Heart left ventricle (tissue), 16 donors: ENCODE results near the gene NR1H2. TPM values are rescaled to one million over a fixed set of nuclear protein-coding genes. Genes with fewer than 3 reads are reported as not detected.

Experiments
- ATAC-seq, 4 donors: fragments of 200-7000 bp; cut with Tn5 transposase; one replicate each; pipeline ENCODE4 v1.9.1; 2020 to 2022; ENCODE audit warnings: moderate library complexity in 4 of 4, mild to moderate bottlenecking in 3 of 4, moderate number of reproducible peaks in 1 of 4
- DNase-seq, 5 donors: peaks; one replicate each; pipeline ENCODE4 v3.0.0-alpha.2; 2020
- H3K27ac ChIP-seq, 12 donors: fragments of 200-600 bp; sonication (generic) in 4 of 12; one replicate each; pipeline versions ENCODE4 v1.5.0 to v1.8.0; 2016 to 2022; ENCODE audit warnings: mild to moderate bottlenecking in 2 of 12
- H3K27me3 ChIP-seq, 9 donors: fragments of 200-600 bp; sonication (generic) in 2 of 9; one replicate each; pipeline versions ENCODE4 v1.5.1 to v1.8.0; 2016 to 2022; ENCODE audit warnings: mild to moderate bottlenecking in 3 of 9
- H3K36me3 ChIP-seq, 9 donors: fragments of 200-600 bp; sonication (generic) in 2 of 9; one replicate each; pipeline versions ENCODE4 v1.5.0 to v1.8.0; 2018 to 2022; ENCODE audit warnings: mild to moderate bottlenecking in 2 of 9
- H3K4me1 ChIP-seq, 12 donors: fragments of 200-600 bp; sonication (generic) in 4 of 12; one replicate each; pipeline versions ENCODE4 v1.5.0 to v1.8.0; 2016 to 2022; ENCODE audit warnings: mild to moderate bottlenecking in 3 of 12
- H3K4me3 ChIP-seq, 12 donors: fragments of 200-600 bp; sonication (generic) in 4 of 12; one replicate each; pipeline versions ENCODE4 v1.5.0 to v1.8.0; 2017 to 2022; ENCODE audit warnings: mild to moderate bottlenecking in 9 of 12, moderate library complexity in 4 of 12
- H3K9me3 ChIP-seq, 12 donors: fragments of 200-600 bp; sonication (generic) in 4 of 12; one replicate each; pipeline versions ENCODE4 v1.5.0 to v1.8.0; 2016 to 2022; ENCODE audit warnings: mild to moderate bottlenecking in 1 of 12
- CTCF ChIP-seq, 12 donors: fragments of 200-600 bp; sonication (generic) in 4 of 12; IDR thresholded peaks; one replicate each; pipeline versions ENCODE4 v1.5.0 to v1.8.0; 2018 to 2022; ENCODE audit warnings: antibody characterized with exemption in 12 of 12, mild to moderate bottlenecking in 5 of 12
- POLR2A ChIP-seq, 2 donors: fragments of 450-650 bp; IDR thresholded peaks; one replicate each; pipeline ENCODE4 v1.6.1; 2017; ENCODE audit warnings: antibody characterized with exemption in 2 of 2, mild to moderate bottlenecking in 2 of 2, moderate library complexity in 2 of 2
- whole genome bisulfite sequencing, 4 donors: extraction: QIAGEN DNeasy Blood & Tissue Kit in 2 of 4; methylation state at CpG; one replicate each; pipeline versions ENCODE4 v1.1.5 to v1.1.7; 2013 to 2018; 5-methylcytosine and 5-hydroxymethylcytosine counted together
- intact Hi-C, 10 donors: fragments of 100-400 bp; cut with DNase I; formaldehyde crosslinking; loops; one replicate each; pipeline versions ENCODE4 v1.11.1 to v1.14.2; 2022
- polyA plus RNA-seq, 2 donors: library from polyadenylated mRNA; stranded (reverse); fragments of 200-250 nt; gene quantifications; one replicate each; pipeline ENCODE4 v1.2.3, GENCODE V29; 2013
- total RNA-seq, 9 donors: library from RNA; depleted of rRNA in 2 of 9; stranded (reverse); fragments of >200 nt in 2 of 9; fragmentation: NEBNext Ultra II Directional in 3 of 9; extraction: Animal tissue kit (Norgen Biotek cat#: 25700) in 3 of 9; gene quantifications; one replicate each; pipeline versions ENCODE4 v1.1.0 to v1.2.4, GENCODE V29; 2016 to 2023
- donor health status: ischemic (EF 13 %, LVEDD 7.1; RV severe dilation, severe dysfunction).
- donor health status: healthy with polysubstance abuse.
- donor health status: DM: no; HTN: yes; CAD: no.
- donor health status: DM: no; HTN: no; CAD: no.
- donor health status: ischemic (EF 25% LVEDD 6.9; RV normal size, moderate dysfunction).
- donor health status: ischemic (EF 25% LVEDD 5.7; RV mildly dilated, moderate dysfunction).
- donor health status: healthy.
- donor health status: DM: yes; HTN: yes; CAD: no.
- donor health status: ischemic (EF 35%, LVEDD 5.7; RV mildly dilated, moderate dysfunction).
- donor health status: nonischemic (EF 11% LVEDD 7.7; RV severe dilation, severe dysfunction).
- donor health status: DM: yes; HTN: yes; CAD: no.
- donor health status: PGD.
- donor health status: ischemic (EF 29% LVEDD 5.4; RV normal size, mild dysfunction).
- donor health status: nonischemic (EF 23%, LVEDD 6.1; RV moderate dilation, normal function).

NR1H2 gene
- total and polyA plus RNA-seq, 11 donors: 66.2 to 162 (median 91.5) TPM

DNA sequence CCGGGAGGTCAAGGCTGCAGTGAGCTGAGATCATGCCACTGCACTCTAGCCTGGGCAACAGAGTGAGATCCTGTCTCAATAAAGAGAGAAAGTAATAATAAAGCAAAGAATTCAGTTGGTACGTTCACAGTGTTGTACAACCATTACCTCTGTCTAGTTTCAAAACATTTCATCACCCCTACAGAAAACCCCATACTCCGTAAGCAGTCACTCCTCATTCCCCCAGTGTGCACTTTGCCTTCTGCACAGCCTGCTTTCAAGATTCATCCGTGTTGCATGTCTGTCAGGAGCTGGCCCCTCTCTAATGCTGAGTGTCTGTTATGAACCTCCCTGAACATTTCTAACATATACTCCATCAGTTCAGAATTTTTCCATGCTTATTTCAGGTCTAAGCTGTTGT is 17.3 kb downstream of the NR1H2 start:
- Histone ChIP-seq H3K4me3 (no peak overlapping the region), H3K4me1 (no peaks in the 10 kb centered on the region), H3K27ac (no peak overlapping the region), H3K9me3 (no peaks in the 10 kb centered on the region), H3K27me3 (no peaks in the 10 kb centered on the region), H3K36me3 (no peaks in the 10 kb centered on the region)
- ATAC-seq (no peak), DNase-seq (no peak)
- TF ChIP-seq POLR2A (IDR thresholded peaks at IDR 0.05) (no peak), CTCF (IDR thresholded peaks at IDR 0.05) (no peak)
- 87 to 95% (median 91%) methylated on average over 4 of the region's 4 CpGs for WGBS, 4 donors
- intact Hi-C loops: no loop called here

GRCh38 chr19:50394017-50394416 is 17.8 kb downstream of the NR1H2 start:
- H3K36me3 ChIP-seq: peaks cover 0 to 3% (median 0%) of the 10 kb centered on the region in 9 donors
- ATAC-seq: no peak
- TF ChIP-seq POLR2A (IDR thresholded peaks at IDR 0.05) (no peak), CTCF (IDR thresholded peaks at IDR 0.05) (no peak)
- peak in 1 of 5 donors; percentile 18 for DNase-seq
- intact Hi-C loops: no loop called here
- no peaks in the 10 kb centered on the region for H3K27me3 ChIP-seq
- H3K27ac ChIP-seq: no peak overlapping the region
- H3K4me3 ChIP-seq: no peak overlapping the region
- 90 to 99% (median 97%) methylated on average over 8 to 9 of the region's 9 CpGs for WGBS, 4 donors
- H3K4me1 ChIP-seq: no peaks in the 10 kb centered on the region
- H3K9me3 ChIP-seq: no peaks in the 10 kb centered on the region

- DNase-seq: peak in 1 of 5 donors; percentile 6
- Histone ChIP-seq H3K36me3 (peaks cover 0 to 18% (median 0%) of the 10 kb centered on the region in 9 donors), H3K27ac (no peak overlapping the region), H3K4me3 (no peak overlapping the region), H3K4me1 (no peaks in the 10 kb centered on the region), H3K9me3 (no peaks in the 10 kb centered on the region), H3K27me3 (no peaks in the 10 kb centered on the region)
- WGBS, 4 donors: 87 to 93% (median 92%) methylated on average over 13 of the region's 13 CpGs
- ATAC-seq: no peak
- TF ChIP-seq CTCF (IDR thresholded peaks at IDR 0.05): no peak
- TF ChIP-seq POLR2A (IDR thresholded peaks at IDR 0.05): no peak
- intact Hi-C loops: no loop called here
Measured at GRCh38 chr19:50398675-50399367, 22.6 kb downstream of the NR1H2 start.

GRCh38 chr19:50399368-50399745 is 23.1 kb downstream of the NR1H2 start:
- TF ChIP-seq CTCF (IDR thresholded peaks at IDR 0.05) (no peak), POLR2A (IDR thresholded peaks at IDR 0.05) (no peak)
- 98 to 100% (median 99%) methylated on average over 6 to 10 of the region's 10 CpGs for WGBS, 4 donors
- Histone ChIP-seq H3K27me3 (no peaks in the 10 kb centered on the region), H3K4me1 (no peaks in the 10 kb centered on the region), H3K36me3 (peaks cover 0 to 22% (median 0%) of the 10 kb centered on the region in 9 donors), H3K4me3 (no peak overlapping the region), H3K9me3 (no peaks in the 10 kb centered on the region), H3K27ac (no peak overlapping the region)
- intact Hi-C loops: no loop called here
- DNase-seq: no peak
- ATAC-seq: no peak
